D721Med (cell line): ENCODE results near the gene LCLAT1.

Experiments used
- DNase-seq: peaks from one replicate; pipeline ENCODE4 v3.0.0; 2011; ENCODE audit warnings: low spot score; ENCODE audit not compliant: insufficient read length
- FAIRE-seq: peaks from 2 replicates; lab custom pipeline; 2011; peaks lifted over from hg19 to GRCh38; lab: Jason Lieb, UNC
- CTCF ChIP-seq: IDR thresholded peaks from 2 replicates; pipeline ENCODE4 v1.5.1; 2012; ENCODE audit warnings: mild to moderate bottlenecking, control low read depth; ENCODE audit not compliant: insufficient read depth; ENCODE audit errors: missing control alignments

The LCLAT1 gene

GRCh38 chr2:30472326-30472725 is 25.3 kb downstream of the LCLAT1 start:
- FAIRE-seq (no peak), DNase-seq (no peak)
- no peak for TF ChIP-seq CTCF

GRCh38 chr2:30475542-30475941 is 28.5 kb downstream of the LCLAT1 start:
- DNase-seq (no peak), FAIRE-seq (no peak)
- TF ChIP-seq CTCF, result no peak

- DNase-seq, result no peak
- no peak for TF ChIP-seq CTCF
- FAIRE-seq, result no peak
These were observed 29.6 kb downstream of the LCLAT1 start for GRCh38 chr2:30476636-30477035.

GRCh38 chr2:30480703-30481322 is 33.8 kb downstream of the LCLAT1 start:
- FAIRE-seq (no peak), DNase-seq (no peak)
- no peak for TF ChIP-seq CTCF

GRCh38 chr2:30481323-30481800 is 34.3 kb downstream of the LCLAT1 start:
- DNase-seq (no peak), FAIRE-seq (no peak)
- TF ChIP-seq CTCF, result no peak

- TF ChIP-seq CTCF, result no peak
- DNase-seq (no peak), FAIRE-seq (no peak)
These were observed 35.0 kb downstream of the LCLAT1 start for GRCh38 chr2:30482011-30482410.

GRCh38 chr2:30484145-30484544 is 37.1 kb downstream of the LCLAT1 start:
- FAIRE-seq, result no peak
- no peak for DNase-seq
- TF ChIP-seq CTCF, result no peak
